Activated CD8-positive, alpha-beta T cell treated with anti-CD3 and anti-CD28 coated beads for 36 hours (primary cell): Measurements from ENCODE around the gene CFAP43. TPM values are rescaled to one million over a fixed set of nuclear protein-coding genes. Genes with fewer than 3 reads are reported as not detected.

Source experiments
- ATAC-seq: fragments of 200-7000 bp; cut with Tn5 transposase; one replicate; pipeline ENCODE4 v1.10.0; 2021; ENCODE audit warnings: mild to moderate bottlenecking, moderate library complexity
- CTCF ChIA-PET: fragments of 350-600 bp; sonication (Branson Sonifier 250); formaldehyde crosslinking; loops from one replicate; lab custom pipeline; 2021; ENCODE audit warnings: antibody characterized with exemption; lab: Charles Lee
- POLR2A ChIA-PET: fragments of 350-600 bp; sonication (Branson Sonifier 250); formaldehyde crosslinking; loops from one replicate; lab custom pipeline; 2021; ENCODE audit warnings: antibody characterized with exemption; lab: Charles Lee
- DNase-seq: peaks from one replicate; pipeline ENCODE4 v3.0.0-alpha.2; 2020
- H3K27ac Mint-ChIP-seq: one replicate; pipeline ENCODE4 v1.8.0; 2021; ENCODE audit warnings: mild to moderate bottlenecking, mixed read lengths
- H3K27me3 Mint-ChIP-seq: one replicate; pipeline ENCODE4 v1.8.0; 2021; ENCODE audit warnings: mixed read lengths
- H3K36me3 Mint-ChIP-seq: one replicate; pipeline ENCODE4 v1.8.0; 2021; ENCODE audit warnings: low read depth, mixed read lengths
- H3K4me1 Mint-ChIP-seq: one replicate; pipeline ENCODE4 v1.8.0; 2021; ENCODE audit warnings: low read depth, mixed read lengths
- H3K4me3 Mint-ChIP-seq: one replicate; pipeline ENCODE4 v1.8.0; 2021; ENCODE audit warnings: mild to moderate bottlenecking, moderate library complexity, mixed read lengths
- H3K9me3 Mint-ChIP-seq: one replicate; pipeline ENCODE4 v1.8.0; 2021; ENCODE audit warnings: mixed read lengths
- intact Hi-C: fragments of 100-400 bp; cut with micrococcal nuclease; formaldehyde crosslinking; loops from one replicate; pipeline ENCODE4 v1.10.0; 2022
- total RNA-seq, 2 experiments: library from RNA; stranded (reverse); gene quantifications; one replicate each; pipeline ENCODE4 v1.2.3, GENCODE V29; 2021
- TF ChIP-seq, protein P1 (sequence below): fragments of 200-600 bp; IDR thresholded peaks from one replicate; pipeline ENCODE4 v1.8.0; 2022; ENCODE audit warnings: antibody characterized with exemption, mild to moderate bottlenecking

CFAP43 gene
- total RNA-seq, 2 experiments from 2014 or later, result 0.16 TPM; not detected in 1

DNA sequence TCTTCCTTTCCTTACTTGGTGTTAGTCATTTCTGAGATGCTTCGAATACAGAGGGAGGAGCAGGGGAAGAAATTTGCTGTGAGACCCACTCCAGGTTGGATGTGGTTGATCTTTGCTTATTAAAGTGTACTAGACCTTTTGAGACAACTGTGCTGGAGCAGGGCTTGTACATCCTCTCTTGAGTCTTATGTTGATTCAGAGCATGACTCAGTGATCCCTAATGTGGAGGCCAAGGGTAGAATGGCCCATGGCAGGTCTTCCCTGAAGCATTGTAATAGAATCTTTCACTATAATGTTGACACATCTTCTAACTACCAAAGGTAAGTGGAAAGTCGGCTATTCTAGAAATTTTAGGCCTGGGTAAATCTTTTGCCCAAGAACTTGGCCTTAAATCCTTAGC lies 127.2 kb downstream of the CFAP43 start:
- CTCF ChIA-PET, result no interaction called here
- intact Hi-C loops, result no loop called here
- TF ChIP-seq, protein P1, sequence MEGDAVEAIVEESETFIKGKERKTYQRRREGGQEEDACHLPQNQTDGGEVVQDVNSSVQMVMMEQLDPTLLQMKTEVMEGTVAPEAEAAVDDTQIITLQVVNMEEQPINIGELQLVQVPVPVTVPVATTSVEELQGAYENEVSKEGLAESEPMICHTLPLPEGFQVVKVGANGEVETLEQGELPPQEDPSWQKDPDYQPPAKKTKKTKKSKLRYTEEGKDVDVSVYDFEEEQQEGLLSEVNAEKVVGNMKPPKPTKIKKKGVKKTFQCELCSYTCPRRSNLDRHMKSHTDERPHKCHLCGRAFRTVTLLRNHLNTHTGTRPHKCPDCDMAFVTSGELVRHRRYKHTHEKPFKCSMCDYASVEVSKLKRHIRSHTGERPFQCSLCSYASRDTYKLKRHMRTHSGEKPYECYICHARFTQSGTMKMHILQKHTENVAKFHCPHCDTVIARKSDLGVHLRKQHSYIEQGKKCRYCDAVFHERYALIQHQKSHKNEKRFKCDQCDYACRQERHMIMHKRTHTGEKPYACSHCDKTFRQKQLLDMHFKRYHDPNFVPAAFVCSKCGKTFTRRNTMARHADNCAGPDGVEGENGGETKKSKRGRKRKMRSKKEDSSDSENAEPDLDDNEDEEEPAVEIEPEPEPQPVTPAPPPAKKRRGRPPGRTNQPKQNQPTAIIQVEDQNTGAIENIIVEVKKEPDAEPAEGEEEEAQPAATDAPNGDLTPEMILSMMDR, result no peak
- DNase-seq (no peak), ATAC-seq (peak; percentile 55)
- Mint-ChIP-seq H3K4me1 (peaks cover 9% of the 10 kb centered on the region), H3K27ac (no peak overlapping the region), H3K27me3 (no peaks in the 10 kb centered on the region), H3K9me3 (no peaks in the 10 kb centered on the region), H3K36me3 (no peaks in the 10 kb centered on the region), H3K4me3 (no peak overlapping the region)
- POLR2A ChIA-PET, result no interaction called here

DNA sequence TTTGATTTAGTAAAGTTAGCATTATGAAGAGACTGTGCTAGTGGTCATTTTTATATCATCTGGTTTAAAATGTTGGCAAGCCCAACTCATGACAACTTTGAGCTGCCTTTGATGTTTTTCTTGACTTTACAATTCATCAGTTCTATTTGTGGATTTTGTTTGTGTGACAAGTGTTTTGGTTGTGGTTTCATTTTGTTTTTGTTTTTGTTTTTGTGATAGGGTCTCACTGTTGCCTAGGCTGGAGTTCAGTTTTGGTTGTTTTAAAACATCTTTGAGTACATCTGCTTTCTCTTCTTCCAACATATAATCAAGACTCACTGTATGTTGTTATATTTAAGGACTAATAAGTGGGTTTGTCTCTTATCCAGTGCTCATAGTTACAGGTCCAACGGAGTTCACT lies 127.7 kb downstream of the CFAP43 start:
- ATAC-seq (no peak), DNase-seq (no peak)
- Mint-ChIP-seq H3K27me3 (no peaks in the 10 kb centered on the region), H3K4me3 (no peak overlapping the region), H3K9me3 (no peaks in the 10 kb centered on the region), H3K27ac (no peak overlapping the region), H3K36me3 (no peaks in the 10 kb centered on the region), H3K4me1 (peaks cover 4% of the 10 kb centered on the region)
- intact Hi-C loops, result no loop called here
- ChIA-PET POLR2A (no interaction called here), CTCF (interaction anchor here (1.9 kb wide), 1 partner anchor 33 kb away, joined by 7 read pairs; no protein-coding TSS in a partner anchor)
- TF ChIP-seq, protein P1, result no peak

DNA sequence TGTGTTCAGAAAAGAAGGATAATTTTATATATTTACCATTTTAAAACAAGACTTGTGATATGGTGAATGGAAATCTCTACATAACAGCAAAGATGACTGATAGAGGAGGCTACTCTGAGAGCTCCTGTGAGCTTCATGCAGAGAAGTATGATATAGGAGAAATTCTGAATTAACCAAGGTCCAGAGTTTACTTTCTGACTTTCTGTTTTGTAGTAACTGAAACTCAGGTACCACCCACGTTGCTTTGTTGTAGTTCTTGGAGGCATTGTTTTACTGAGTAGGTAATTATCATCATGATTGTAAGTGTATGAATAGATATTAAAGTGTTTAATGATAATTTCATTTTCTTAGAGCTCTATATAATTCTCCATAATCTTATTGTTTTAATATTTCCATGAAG lies 128.2 kb downstream of the CFAP43 start:
- peaks cover 3% of the 10 kb centered on the region for H3K4me1 Mint-ChIP-seq
- ATAC-seq (no peak), DNase-seq (no peak)
- ChIA-PET POLR2A (no interaction called here), CTCF (interaction anchor here (1.3 to 1.9 kb wide), 3 partner anchors 24 to 32 kb away, joined by 3 to 7 read pairs (median 3); no protein-coding TSS in a partner anchor)
- TF ChIP-seq, protein P1, result no peak
- no peaks in the 10 kb centered on the region for H3K9me3 Mint-ChIP-seq
- H3K4me3 Mint-ChIP-seq, result no peak overlapping the region
- no peaks in the 10 kb centered on the region for H3K36me3 Mint-ChIP-seq
- no peaks in the 10 kb centered on the region for H3K27me3 Mint-ChIP-seq
- H3K27ac Mint-ChIP-seq, result no peak overlapping the region
- intact Hi-C loops, result no loop called here

DNA sequence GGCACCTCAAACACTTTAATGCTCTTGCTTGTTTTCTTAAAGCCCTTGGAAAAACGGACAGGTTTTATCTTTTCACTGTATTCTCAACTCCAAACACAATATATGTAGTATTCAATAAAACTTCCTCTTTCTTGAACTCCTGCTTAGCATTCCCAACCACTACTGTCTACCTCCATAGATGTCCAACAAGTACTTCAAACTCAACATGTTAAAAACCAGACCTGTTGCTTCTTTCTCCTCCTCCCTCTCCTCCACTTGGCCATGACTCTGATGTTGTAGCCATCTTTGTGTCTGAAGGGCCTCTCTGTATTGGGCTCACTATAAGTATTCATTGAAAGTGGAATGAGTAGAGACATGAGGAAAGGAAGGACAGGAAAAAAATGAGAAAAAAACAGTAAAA lies 130.3 kb downstream of the CFAP43 start:
- H3K36me3 Mint-ChIP-seq, result no peaks in the 10 kb centered on the region
- H3K27ac Mint-ChIP-seq, result no peak overlapping the region
- intact Hi-C loops, result no loop called here
- ATAC-seq (no peak), DNase-seq (no peak)
- no peak overlapping the region for H3K4me3 Mint-ChIP-seq
- POLR2A ChIA-PET, result interaction anchor here (1.0 to 1.6 kb wide), 2 partner anchors 19 to 24 kb away, joined by 3 to 7 read pairs; partner anchors contain the start of gene SFR1
- H3K9me3 Mint-ChIP-seq, result no peaks in the 10 kb centered on the region
- no peaks in the 10 kb centered on the region for H3K27me3 Mint-ChIP-seq
- TF ChIP-seq, protein P1, result no peak
- CTCF ChIA-PET, result interaction anchor here (1.2 to 2.5 kb wide), 3 partner anchors 12 to 20 kb away, joined by 3 to 7 read pairs (median 6); partner anchors contain the start of gene SFR1
- peaks cover 3% of the 10 kb centered on the region for H3K4me1 Mint-ChIP-seq

DNA sequence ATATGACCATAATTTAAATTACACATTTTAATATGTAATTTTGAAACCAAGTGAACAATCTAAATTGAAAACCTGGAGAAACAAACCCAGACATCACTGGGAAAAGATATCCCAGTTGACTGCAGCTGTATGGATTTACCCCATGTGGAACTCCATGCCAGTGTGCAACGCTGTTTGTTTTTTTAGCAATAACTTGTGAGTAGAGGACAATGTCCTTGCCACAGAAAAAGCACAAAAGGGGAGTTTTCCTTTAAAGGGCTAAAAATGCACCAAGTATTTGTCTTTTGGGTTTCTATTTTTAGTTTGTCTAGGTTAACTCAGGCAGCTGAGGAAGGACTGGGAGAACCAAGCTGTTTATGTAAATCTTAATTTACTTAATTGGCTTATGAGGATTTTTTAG lies 131.4 kb downstream of the CFAP43 start:
- H3K9me3 Mint-ChIP-seq, result peaks cover 1% of the 10 kb centered on the region
- H3K36me3 Mint-ChIP-seq, result no peaks in the 10 kb centered on the region
- CTCF ChIA-PET, result interaction anchor here (1.0 to 2.5 kb wide), 2 partner anchors 21 to 30 kb away, joined by 3 to 7 read pairs; partner anchors contain the start of gene SFR1
- peaks cover 3% of the 10 kb centered on the region for H3K4me1 Mint-ChIP-seq
- H3K27ac Mint-ChIP-seq, result no peak overlapping the region
- no peak for DNase-seq
- no peak for ATAC-seq
- intact Hi-C loops, result no loop called here
- H3K27me3 Mint-ChIP-seq, result peaks cover 3% of the 10 kb centered on the region
- TF ChIP-seq, protein P1, result no peak
- POLR2A ChIA-PET, result interaction anchor here (1.0 kb wide), 1 partner anchor 22 kb away, joined by 3 read pairs; no protein-coding TSS in a partner anchor
- no peak overlapping the region for H3K4me3 Mint-ChIP-seq
